ENCODE measurements around the gene DENND1C.

The DENND1C gene

DNA sequence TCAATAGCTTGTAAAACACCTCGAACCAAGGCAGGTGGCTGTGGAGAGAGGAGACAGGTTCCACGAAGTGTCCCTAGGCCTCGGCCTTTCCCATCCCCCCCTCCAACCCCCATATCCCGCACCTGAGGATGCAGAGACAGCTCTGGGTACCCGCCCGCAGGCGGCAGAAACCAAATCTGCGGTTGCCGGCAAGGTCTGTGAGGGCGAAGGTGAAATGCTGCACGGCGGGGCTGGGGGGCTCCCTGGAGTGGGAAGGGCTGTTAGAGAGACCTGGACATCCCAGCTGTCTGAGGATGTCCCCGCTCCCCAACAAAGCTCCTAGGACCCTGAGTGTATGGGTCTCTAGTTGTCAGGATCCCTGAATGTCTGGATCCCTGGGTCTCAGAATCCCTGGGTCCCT lies 2.8 kb downstream of the DENND1C start:
- no peak for DNase-seq

DNA sequence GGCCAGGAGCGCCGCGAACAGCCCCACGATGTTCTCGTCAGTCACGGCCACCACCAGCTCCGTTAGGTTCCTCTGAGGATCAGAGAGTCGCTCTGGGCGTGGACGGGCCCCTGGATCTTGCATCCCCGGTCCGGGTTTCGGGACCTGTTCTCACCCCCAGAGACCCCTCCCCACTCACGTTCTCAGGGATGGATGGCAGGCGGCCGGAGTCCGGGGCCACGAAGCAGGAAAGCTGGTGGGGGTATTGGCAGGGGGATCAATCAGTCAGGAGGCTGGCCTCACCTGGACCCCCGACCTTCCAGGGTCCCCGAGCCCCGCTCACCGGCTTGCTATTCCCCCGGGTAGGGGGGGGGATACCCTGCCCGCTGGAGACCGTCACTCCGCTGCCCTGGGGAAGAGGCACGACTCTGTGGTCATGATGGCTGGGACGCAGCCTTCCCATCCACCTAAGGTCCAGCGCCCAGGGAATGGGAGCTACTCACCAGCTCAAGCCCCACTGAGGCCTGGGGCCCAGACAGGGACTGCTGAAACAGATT lies 4.6 kb downstream of the DENND1C start:
- no peak for DNase-seq

DNA sequence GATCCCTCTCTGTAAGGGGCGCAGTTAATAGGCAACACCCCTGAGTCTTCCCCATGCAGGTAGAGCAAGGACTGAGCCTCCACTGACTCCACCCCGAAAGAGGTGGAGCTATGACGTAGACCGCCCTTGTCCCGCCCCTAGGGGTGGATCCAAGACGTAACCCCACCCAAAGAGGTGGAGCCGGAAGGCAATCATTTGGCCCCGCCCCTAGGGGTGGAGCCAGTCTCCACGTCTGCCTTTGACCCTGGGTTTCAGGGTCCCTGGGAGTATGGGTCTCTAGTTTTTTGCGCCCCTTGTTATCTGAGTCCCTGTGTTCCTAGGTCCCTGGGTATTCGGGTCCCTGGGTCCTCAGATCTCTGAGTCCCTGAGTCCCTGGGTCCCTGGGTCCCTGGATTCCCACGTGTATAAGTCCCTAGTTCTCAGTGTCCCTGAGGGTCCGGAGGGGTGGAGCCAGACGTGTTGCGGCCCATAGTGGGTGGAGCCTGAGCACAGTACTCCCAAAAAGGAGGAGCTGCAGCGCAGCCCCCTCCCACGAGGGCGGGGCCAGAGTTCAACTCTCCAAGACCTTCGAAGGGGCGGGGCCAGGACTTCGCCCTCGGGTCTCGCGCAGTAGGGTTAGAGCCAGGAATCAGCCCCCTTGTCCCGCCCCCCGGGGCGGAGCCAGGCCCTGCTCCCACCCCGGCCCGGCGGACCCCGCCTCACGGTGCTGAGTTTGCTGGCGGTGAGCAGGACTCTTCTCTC lies 5.3 kb downstream of the DENND1C start:
- peak in 8 of 14 donors; percentile 11 to 45 (median 22) for DNase-seq

DNA sequence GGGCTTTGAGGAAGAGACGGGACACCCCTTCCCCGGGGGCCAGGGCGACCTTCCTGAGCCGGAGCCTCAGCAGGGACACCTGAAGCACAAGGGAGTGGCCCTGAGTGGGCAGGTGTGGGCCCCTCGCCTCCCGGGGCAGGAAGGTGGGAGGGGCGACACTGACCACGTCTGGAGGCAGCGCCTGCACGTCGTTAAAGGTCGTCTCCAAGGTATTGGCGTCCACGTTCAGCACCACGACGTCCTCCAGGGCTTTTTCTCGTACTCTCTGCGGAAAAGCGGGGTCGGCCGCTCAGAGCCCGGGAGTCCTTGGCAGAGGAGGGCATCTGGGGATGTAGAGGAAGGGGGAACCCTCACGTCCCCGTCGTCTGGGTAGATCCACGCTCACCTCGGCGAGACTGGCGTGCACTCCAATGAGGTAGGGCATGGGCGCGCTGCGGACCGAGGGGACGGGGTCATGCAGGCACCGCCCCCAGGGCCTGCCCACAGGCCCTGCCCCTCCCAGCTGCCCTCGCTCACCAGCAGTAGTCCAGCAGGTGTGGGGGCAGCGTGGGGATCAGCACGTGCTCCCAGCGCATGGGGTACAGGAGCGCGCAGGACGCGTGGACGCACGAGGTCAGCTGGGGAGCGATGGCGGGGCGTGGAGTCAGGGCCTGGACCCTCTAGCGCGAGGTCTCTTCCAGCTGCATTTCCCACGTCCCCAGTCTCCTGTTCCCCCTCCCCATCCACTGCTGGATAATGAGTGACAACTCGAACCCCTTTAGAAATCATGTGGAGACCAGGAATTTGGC lies 6.1 kb downstream of the DENND1C start:
- DNase-seq, result no peak

DNA sequence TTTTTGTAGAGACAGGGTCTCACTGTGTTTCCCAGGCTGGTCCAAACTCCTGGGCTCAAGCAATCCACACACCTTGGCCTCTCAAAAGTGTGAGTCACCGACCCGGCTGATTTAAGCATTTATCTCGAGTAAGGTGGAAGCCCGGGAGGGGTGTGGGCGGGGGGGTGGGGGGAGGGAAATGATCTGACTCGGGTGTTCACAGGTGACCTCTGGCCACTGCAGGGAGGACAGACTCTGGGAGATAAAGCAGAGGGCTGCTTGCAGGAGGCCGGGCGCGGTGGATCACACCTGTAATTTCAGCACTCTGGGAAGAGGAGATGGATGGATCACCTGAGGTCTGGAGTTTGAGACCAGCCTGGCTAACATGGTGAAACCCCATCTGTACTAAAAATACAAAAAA lies 7.9 kb downstream of the DENND1C start:
- no peak for DNase-seq

DNA sequence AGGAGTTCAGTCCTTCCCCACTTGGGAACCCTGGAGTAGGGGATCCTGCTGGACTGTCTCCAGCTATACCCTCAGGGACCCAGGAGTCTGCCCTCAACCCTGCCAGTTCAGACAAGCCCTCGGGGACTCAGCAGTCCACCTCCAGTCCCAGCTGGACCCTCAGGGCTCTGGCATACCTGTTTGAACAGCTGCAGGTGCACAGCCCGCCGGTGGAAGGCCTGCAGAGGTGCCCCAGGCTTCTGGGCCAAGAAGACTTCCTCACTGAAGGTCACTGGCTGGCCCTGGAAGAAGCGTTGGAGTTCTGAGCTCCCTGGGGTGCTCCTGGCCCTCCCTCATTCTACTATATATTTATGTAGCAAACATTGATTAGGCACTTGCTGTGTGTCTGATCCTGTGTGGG lies 8.9 kb downstream of the DENND1C start:
- no peak for DNase-seq

DNA sequence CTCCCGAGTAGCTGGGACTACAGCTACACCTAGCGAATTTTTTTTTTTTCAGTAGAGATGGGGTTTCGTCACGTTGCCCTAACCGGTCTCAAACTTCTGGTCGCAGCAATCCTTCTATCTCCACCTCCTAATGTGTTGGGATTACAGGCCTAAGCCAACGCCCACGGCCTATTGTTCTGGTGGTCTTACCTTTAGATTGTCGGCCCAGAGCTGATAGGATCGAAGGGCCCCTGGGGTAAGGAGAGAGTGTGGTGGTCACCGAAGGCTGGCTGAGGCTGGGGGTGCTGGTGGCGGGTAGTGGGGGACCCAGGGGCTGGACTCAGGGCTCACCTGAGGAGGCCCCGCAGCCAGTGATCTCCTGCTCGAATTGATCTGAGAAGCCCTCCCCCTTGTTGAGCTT lies 10.5 kb downstream of the DENND1C start:
- no peak for DNase-seq

DNA sequence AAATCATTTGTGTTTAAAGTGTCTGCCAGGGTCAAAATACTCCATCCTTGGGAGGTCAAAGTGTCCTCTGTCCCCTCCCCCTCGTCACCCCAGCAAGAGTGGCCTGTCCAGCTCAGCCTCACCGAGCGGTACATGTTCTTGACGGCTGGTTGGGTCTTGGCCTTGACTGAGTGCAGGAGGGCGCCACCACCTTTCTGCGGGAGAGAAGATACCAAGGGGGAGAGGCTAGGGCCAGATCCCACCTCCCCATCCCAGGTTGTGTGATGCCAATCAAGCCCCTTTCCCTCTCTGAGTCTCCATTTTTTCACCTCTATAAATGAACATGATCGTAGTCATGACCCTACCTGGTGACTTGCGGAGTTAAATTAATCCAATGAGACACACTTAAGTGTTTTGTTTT lies 11.4 kb downstream of the DENND1C start:
- no peak for DNase-seq

DNA sequence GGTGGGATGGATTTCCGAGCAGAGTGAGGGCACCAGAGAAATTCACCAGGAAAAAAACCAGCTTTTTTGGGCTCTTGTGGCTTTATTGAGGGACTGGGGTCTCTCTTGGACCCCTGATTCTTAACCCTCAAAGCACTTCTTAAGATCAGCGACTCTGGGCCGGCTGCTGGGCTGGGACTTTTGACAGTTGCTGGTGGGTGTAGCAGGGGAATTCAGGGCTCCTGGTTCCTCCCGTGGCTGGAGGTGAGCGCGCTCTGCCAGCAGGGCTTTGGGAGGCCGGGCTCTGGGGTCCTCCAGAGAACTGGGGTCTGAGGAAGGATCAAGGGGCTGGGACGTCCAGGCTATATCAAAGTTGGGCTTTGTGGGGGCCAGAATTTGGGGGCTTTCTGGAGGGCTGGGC lies 14.2 kb downstream of the DENND1C start:
- DNase-seq, result no peak

DNA sequence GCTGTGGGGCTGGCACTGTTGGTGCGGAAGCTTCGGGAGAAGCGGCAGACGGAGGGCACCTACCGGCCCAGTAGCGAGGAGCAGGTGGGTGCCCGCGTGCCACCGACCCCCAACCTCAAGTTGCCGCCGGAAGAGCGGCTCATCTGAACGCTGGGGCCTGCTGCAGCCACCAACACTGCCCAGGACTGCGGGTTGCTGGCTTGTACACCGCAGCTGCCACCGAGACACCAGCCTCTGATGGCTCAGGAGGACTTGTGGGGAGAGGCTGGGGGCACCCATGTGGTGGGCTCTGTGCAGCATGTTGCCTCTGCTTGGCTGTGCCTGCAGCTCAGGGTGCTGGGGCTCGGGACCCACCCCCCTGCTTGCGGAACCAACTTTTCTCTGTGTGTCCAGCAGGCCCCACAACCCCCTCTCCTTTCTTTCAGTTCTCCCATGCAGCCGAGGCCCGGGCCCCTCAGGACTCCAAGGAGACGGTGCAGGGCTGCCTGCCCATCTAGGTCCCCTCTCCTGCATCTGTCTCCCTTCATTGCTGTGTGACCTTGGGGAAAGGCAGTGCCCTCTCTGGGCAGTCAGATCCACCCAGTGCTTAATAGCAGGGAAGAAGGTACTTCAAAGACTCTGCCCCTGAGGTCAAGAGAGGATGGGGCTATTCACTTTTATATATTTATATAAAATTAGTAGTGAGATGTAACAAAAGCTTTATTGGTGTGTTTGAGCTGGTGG lies 14.9 kb downstream of the DENND1C start:
- DNase-seq, result no peak

DNA sequence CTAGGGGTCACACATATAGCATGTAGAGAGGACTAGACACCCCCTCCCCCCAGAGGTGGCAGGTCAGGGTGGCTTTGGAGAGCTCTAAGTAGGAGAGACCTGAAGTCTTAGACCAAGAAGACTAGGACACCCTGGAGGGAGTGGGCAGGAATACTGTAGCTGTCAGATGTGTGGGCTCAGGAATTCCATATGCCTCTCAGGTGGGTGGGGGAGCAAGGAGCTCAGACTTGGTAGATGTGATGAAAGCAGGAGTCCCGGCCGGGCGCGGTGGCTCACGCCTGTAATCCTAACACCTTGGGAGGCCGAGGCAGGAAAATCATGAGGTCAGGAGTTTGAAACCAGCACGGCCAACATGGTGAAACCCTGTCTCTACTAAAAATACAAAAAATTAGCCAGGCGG lies 15.9 kb downstream of the DENND1C start:
- no peak for DNase-seq

DNA sequence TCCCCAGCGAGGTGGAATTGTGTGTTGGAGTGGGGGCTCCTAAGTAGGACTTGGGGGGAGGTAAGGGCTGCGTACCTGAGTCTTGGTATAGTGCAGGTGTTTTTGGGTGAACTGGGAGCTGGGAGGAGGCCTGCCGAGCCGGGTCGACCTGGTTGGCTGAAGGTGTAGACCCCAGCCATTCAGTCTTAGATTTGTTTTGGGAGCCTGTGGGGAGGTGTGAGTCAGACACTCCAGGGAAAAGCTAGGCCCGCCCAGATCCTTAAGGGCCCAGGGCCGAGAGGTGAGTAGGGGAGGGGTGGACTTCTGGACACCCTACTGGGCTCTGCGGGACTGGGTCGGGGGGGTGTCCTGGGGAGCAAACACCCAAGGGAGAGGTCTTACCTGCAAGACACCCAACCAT lies 16.6 kb downstream of the DENND1C start:
- no peak for DNase-seq

DNA sequence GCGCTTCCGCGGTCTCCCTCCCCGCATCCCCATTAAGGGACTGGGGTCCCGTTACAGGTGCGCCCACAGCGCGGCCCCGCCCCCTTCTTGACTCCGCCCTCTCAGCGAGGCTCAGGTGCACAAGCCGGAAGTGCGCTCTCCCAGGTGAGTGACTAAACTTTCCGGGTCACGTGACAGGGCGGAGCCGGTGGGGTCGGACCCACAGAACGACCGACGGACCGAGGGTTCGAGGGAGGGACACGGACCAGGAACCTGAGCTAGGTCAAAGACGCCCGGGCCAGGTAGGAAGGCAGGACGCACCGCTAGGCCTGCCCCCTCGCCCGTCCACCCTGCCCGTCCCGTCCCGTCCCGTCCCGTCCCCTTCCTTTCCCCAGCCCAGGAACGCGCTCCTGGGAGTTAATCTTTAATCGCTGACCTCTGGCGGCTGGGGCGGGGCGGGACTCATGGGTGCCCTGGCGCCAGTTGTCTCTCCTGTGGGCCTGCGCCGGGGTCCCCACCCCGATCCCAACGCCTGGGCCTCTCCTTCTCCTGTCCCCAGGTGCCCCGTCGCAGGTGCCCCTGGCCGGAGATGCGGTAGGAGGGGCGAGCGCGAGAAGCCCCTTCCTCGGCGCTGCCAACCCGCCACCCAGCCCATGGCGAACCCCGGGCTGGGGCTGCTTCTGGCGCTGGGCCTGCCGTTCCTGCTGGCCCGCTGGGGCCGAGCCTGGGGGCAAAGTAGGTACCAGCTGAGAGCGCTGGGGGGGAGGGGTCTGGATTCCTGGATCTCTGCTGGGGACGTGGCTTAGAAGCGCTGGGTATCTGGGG lies 17.3 kb downstream of the DENND1C start, which contains the start of gene CRB3:
TSS of gene CRB3 (plus strand) at position 202 of the 804 bp plus-strand sequence. CDS start at position 633, 431 bp downstream.
- no peak for DNase-seq

DNA sequence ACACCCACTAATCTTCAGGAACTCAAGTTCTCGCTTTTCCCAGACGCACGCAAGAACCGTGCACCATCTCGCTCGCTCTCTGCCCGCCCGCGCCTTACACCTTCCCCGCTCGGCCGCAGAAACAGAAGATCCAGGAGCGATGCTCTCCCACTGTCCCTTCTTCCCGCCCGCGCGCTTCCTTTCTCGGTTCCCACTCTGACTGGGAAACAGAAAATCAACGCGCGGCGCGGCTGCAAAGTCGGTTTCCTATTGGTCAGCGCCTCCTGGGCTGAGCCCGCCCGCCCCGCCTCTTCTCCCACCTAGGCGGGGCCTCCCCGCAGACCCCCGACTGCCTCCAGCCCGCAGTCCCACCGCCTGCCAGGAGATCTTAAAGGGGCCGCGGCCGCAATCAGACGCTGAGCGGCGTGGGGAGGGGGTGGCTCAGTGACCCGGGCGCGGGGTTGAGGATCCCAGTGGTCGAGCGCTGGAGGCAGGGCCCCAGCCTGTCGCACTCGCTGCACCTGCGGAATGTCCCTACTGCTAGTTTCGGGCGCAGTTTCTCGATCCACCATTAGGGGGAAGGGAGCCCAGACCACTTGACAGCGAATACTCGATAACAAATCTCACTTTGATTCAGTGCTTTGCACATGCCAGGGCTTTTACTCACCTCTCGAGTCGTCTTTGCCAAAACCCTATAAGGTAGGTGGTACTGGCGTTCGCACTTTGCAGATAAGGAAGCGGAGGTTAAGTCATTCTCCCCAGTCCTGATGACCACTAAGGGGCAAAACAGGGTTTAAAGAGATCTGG lies 21.3 kb downstream of the DENND1C start:
- DNase-seq, result peak; percentile 53 to 99 (median 92)

DNA sequence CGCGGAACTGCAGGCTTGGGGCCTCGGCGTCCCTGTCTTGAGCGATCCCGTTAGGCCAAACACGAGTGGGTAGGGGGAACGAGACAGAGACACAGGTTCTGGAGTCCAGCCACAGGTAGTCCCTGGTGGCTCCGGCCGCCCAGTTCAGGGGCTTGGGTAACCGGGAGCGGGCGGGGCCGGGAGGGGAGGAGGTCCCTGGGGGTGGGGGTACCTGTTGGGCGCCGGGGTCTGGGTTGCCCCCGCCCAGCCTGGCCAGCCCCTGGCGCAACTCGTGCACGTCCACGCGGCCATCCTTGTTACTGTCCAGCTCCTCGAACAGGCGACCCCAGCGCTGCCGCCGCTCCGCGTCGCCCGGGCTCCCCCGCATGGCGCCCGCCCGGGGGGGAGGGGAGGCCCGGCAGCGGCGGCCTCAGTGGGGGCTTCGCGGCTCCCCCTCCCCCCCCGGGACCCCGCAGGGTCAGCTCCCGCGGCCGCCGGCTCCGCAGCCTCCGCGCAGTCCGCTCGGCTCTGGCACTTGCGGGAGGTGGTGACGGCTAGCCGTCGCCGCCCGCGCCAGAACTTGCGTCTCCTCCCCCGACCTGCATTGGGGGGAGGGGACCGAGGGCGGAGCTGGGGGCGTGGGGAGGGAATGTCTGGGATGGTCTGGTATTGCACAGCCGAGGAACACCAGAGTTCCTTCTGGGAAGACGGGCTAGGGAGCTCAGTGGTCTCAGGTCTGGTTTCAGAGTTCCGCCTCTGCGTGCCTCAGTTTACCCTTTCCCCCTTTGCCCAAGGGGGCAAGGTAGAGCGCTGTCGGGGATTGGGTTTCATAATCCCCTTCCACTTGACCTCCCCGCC lies 22.1 kb downstream of the DENND1C start, which contains the start of gene SLC25A23:
TSS of gene SLC25A23 (minus strand) at position 531 of the 837 bp plus-strand sequence. CDS start at position 367, 164 bp downstream.
- DNase-seq, result peak in 13 of 14 donors; percentile 36 to 81 (median 61)

DNA sequence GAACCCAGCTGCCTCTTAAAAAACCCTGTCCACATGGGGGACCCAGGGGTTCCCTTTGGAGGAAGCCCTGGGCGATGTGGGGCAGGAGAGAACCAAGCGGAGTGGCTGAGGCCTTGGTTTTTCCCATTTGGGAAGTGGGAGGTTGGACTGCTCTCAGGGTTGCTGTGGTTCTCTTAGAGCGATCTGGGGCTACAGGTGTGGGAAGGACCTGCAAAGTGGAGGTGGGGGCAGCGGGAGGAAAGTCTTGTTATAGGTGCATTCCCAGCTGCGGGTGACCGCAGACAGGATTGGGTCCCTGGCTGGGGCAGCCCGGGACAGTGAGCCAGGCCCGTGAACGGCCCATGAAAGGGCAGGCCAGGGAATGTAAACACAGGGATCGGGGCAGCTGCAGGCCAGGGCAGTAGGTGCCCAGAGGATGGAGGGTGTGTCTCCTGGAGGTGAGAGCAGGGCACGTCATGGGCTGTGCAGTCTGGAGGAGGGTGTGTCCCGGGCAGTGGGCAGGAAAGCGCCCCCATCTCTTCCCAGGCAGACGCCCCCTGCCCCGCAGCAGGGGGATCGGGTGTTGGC lies 22.8 kb downstream of the DENND1C start:
- peak in 3 of 14 donors; percentile 10 to 29 (median 29) for DNase-seq

DNA sequence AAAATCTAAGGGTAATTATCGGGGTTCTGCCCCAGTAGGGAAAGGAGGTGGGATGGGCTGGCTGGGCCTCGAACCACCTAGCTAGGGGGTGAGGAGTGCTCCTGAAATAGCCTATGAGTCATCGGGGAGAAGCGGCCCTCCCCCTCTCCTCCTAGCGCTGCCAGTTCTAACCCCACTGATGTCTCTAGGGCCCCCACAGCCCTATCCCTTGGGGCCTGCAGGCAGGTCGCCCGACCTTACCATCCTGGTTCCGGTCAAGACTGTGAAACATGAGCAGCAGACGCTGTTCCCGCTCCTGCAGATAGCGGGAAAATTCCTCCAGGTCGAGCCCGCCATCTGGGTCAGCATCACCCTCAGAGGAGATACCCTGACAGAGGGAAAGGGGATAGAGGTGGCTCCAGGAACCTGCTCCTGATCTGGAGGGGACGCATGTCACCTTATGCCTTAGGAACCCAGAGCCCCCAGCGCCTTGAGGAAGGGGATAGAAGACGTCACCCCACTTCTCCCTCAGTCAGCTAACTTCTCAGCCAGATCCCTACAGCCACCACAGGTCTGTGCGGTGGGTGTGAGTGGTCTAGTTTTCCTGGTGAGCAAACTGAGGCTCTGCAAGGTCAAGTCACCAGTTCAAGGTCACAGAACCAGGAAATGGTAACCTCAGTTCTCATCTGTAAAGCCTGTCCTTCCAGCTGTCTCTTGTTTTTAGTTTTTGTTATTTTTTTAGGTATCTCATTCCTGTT lies 23.5 kb downstream of the DENND1C start:
- no peak for DNase-seq

DNA sequence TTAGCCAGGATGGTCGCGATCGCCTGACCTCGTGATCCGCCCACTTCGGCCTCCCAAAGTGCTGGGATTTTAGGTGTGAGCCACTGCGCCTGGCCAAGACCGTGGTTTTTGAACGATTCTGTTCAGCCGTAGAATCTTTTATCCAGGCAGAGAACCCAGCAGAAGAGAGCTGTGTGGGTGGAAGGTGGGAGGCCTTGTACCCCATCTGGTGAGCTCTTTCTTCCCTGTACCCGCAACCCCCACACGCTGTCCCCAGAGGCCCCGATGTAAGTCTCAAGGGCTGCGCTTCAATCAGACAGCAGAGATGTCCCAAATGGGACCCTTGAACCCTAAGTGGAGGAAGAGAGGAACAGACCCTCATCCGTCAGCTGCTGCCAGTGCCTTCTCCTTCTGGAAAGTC lies 25.7 kb downstream of the DENND1C start:
- DNase-seq, result no peak

Measured in C1 segment of cervical spinal cord (tissue), 14 donors.